Osteocyte (in vitro differentiated cells): Measurements from ENCODE around the gene IL31. TPM values are rescaled to one million over a fixed set of nuclear protein-coding genes. Genes with fewer than 3 reads are reported as not detected.
A peak's percentile ranks its signal among the peaks of the same experiment; 100 is the strongest.

Experiments used
- DNase-seq: peaks from one replicate; pipeline ENCODE4 v3.0.0; 2021; ENCODE audit warnings: mixed read lengths; ENCODE audit not compliant: unreplicated experiment; ENCODE audit errors: extremely low spot score
- H3K27ac Mint-ChIP-seq: one replicate; pipeline ENCODE4 v1.8.0; 2021; ENCODE audit warnings: mild to moderate bottlenecking, mixed read lengths; ENCODE audit not compliant: unreplicated experiment
- H3K27me3 Mint-ChIP-seq: one replicate; pipeline ENCODE4 v1.8.0; 2021; ENCODE audit warnings: mixed read lengths; ENCODE audit not compliant: unreplicated experiment
- H3K36me3 Mint-ChIP-seq: one replicate; pipeline ENCODE4 v1.8.0; 2021; ENCODE audit warnings: mixed read lengths; ENCODE audit not compliant: unreplicated experiment
- H3K4me1 Mint-ChIP-seq: one replicate; pipeline ENCODE4 v1.8.0; 2021; ENCODE audit warnings: mixed read lengths; ENCODE audit not compliant: unreplicated experiment
- H3K4me3 Mint-ChIP-seq: one replicate; pipeline ENCODE4 v1.8.0; 2021; ENCODE audit warnings: mild to moderate bottlenecking, moderate library complexity, mixed read lengths; ENCODE audit not compliant: unreplicated experiment
- H3K9me3 Mint-ChIP-seq: one replicate; pipeline ENCODE4 v1.8.0; 2021; ENCODE audit warnings: mixed read lengths; ENCODE audit not compliant: unreplicated experiment
- total RNA-seq: library from RNA; stranded (reverse); gene quantifications from 2 replicates; pipeline ENCODE4 v1.2.1, GENCODE V29; 2021
- TF ChIP-seq, protein P1 (sequence below): fragments of 200-600 bp; sonication (generic); IDR thresholded peaks from 2 replicates; pipeline ENCODE4 v1.5.0; 2021; ENCODE audit warnings: antibody characterized with exemption, mild to moderate bottlenecking, moderate library complexity

IL31 gene
- total RNA-seq, 1 donor from 2014 or later, result not detected

DNA sequence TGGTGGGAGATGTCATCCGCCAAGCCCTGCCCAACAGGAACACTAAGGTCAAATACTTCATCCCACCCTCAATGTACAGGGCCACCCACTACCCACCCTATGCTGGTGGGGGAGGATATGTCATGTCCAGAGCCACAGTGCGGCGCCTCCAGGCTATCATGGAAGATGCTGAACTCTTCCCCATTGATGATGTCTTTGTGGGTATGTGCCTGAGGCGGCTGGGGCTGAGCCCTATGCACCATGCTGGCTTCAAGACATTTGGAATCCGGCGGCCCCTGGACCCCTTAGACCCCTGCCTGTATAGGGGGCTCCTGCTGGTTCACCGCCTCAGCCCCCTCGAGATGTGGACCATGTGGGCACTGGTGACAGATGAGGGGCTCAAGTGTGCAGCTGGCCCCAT lies 33.0 kb upstream of the IL31 start:
- Mint-ChIP-seq H3K9me3 (no peaks in the 10 kb centered on the region), H3K27ac (no peak overlapping the region), H3K4me1 (peaks cover 7% of the 10 kb centered on the region), H3K4me3 (no peak overlapping the region), H3K36me3 (peaks cover 26% of the 10 kb centered on the region), H3K27me3 (peaks cover 10% of the 10 kb centered on the region)
- TF ChIP-seq, protein P1, sequence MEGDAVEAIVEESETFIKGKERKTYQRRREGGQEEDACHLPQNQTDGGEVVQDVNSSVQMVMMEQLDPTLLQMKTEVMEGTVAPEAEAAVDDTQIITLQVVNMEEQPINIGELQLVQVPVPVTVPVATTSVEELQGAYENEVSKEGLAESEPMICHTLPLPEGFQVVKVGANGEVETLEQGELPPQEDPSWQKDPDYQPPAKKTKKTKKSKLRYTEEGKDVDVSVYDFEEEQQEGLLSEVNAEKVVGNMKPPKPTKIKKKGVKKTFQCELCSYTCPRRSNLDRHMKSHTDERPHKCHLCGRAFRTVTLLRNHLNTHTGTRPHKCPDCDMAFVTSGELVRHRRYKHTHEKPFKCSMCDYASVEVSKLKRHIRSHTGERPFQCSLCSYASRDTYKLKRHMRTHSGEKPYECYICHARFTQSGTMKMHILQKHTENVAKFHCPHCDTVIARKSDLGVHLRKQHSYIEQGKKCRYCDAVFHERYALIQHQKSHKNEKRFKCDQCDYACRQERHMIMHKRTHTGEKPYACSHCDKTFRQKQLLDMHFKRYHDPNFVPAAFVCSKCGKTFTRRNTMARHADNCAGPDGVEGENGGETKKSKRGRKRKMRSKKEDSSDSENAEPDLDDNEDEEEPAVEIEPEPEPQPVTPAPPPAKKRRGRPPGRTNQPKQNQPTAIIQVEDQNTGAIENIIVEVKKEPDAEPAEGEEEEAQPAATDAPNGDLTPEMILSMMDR, result no peak
- no peak for DNase-seq

DNA sequence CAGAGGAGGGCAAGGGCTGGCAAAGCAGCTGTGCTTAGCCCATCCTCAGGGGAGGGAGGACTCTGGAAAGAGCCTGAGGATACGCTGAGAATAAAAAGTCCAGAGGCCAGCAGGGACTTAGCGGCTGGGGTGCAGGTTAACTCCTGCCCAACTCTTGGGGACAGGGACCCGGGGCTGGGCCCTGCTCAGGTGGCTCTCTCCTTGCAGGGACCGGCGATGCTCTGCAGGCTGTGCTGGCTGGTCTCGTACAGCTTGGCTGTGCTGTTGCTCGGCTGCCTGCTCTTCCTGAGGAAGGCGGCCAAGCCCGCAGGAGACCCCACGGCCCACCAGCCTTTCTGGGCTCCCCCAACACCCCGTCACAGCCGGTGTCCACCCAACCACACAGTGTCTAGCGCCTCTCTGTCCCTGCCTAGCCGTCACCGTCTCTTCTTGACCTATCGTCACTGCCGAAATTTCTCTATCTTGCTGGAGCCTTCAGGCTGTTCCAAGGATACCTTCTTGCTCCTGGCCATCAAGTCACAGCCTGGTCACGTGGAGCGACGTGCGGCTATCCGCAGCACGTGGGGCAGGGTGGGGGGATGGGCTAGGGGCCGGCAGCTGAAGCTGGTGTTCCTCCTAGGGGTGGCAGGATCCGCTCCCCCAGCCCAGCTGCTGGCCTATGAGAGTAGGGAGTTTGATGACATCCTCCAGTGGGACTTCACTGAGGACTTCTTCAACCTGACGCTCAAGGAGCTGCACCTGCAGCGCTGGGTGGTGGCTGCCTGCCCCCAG lies 32.3 kb upstream of the IL31 start:
- no peaks in the 10 kb centered on the region for H3K9me3 Mint-ChIP-seq
- H3K4me1 Mint-ChIP-seq, result peaks cover 7% of the 10 kb centered on the region
- no peak overlapping the region for H3K27ac Mint-ChIP-seq
- no peak for DNase-seq
- H3K36me3 Mint-ChIP-seq, result peaks cover 25% of the 10 kb centered on the region
- H3K27me3 Mint-ChIP-seq, result peaks cover 10% of the 10 kb centered on the region
- H3K4me3 Mint-ChIP-seq, result no peak overlapping the region
- TF ChIP-seq, protein P1, result no peak

DNA sequence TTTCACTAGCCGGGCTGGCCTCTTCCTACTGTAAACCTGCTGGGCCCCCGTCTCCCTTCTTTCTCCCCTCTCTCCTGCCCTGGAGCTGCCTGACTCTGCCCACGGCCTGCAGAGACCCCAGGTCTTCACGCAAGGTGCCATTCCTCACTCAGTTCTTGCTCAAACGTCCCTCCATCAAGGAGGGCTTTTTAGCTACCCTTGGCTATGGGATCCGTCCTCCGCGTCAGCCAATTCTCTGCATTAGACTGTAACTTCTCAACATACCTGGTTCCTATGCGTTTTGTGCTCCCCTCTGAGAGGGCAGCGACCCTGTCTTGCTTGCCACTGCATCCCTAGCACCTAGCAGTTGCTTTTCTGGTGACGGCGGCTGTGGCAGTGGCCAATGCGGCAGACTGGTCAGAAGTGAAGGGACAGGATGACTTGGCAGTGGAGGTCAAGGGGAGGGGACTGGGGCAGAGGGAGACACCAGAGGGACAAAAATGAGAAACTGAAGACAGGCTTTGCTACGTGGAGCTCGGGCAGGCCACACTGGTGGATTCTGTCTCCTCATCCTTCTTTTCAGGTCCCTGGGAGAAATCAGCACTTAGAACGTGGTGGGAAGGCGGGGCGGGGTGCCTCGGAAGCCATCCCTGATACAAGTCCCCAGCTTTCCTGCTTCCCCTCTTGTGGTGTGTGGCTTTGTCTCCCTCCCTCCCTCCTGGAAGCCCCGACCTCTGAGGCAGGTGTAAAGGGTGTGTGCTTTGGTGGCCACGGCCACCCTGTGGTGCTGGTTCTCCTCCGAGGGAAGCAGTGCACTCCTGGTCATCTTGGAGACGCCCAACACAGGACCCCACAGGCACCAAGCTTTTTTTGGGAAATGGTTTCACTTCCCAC lies 31.3 kb upstream of the IL31 start:
- TF ChIP-seq, protein P1, result no peak
- Mint-ChIP-seq H3K4me3 (peak overlapping the region; percentile 65), H3K27me3 (peaks cover 10% of the 10 kb centered on the region), H3K27ac (no peak overlapping the region), H3K9me3 (no peaks in the 10 kb centered on the region), H3K4me1 (peaks cover 7% of the 10 kb centered on the region), H3K36me3 (peaks cover 23% of the 10 kb centered on the region)
- DNase-seq, result no peak

DNA sequence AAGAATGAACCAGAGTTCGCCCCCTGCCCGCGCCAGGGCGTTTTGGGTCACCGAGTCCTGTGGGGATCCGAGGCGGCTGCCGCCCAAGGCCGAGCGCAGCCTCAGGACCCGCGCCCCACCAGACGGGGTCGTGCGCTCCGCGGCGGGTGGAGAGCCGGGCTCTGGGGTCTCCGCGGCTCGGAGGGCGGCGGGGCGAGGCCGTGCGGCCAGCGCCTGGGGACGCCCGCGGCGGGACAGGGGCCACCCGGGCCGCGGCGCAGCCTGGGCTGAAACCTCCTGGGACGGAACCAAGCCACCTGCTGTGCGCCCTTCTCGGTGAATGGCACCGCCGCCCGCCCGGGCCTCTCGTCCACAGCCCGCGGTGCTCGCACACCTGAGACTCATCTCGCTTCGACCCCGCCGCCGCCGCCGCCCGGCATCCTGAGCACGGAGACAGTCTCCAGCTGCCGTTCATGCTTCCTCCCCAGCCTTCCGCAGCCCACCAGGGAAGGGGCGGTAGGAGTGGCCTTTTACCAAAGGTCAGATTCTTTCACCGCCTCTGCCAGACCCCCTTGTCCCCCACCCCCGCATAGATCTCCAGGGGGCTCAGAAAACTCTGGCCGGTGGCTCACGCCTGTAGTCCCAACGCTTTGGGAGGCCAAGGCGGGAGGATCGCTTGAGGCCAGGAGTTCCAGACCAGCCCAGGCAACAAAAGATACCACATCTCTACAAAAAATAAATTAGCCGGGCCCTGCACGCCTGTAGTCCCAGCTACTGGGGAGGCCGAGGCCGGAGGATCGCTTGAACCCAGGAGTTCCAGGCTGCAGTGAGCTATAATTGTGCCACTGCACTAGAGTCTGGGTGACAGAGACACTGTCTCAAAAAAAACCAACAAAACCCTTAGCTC lies 30.4 kb upstream of the IL31 start:
- H3K9me3 Mint-ChIP-seq, result no peaks in the 10 kb centered on the region
- no peak for DNase-seq
- peak overlapping the region; percentile 65 for H3K4me3 Mint-ChIP-seq
- H3K27me3 Mint-ChIP-seq, result peaks cover 10% of the 10 kb centered on the region
- no peak overlapping the region for H3K27ac Mint-ChIP-seq
- TF ChIP-seq, protein P1, result no peak
- H3K36me3 Mint-ChIP-seq, result peaks cover 18% of the 10 kb centered on the region
- H3K4me1 Mint-ChIP-seq, result peaks cover 7% of the 10 kb centered on the region
